Esophagus squamous epithelium (tissue), 5 donors: Measurements from ENCODE around the gene MTX1. TPM values are rescaled to one million over a fixed set of nuclear protein-coding genes. Genes with fewer than 3 reads are reported as not detected.

Experiments
- DNase-seq: peaks from one replicate; lab custom pipeline; 2025; lab: John Stamatoyannopoulos, UW
- H3K27ac ChIP-seq, 4 donors: fragments of 200-600 bp; sonication (generic); one replicate each; pipeline ENCODE4 v1.5.1; 2016 to 2019; ENCODE audit warnings: mild to moderate bottlenecking in 1 of 4
- H3K27me3 ChIP-seq, 4 donors: fragments of 200-600 bp; sonication (generic); 1 replicate in 3 of 4; 2 replicates in 1 of 4; pipeline versions ENCODE4 v1.5.1 to v1.6.0; 2017 to 2021; ENCODE audit warnings: antibody characterized with exemption in 1 of 4
- H3K36me3 ChIP-seq, 3 donors: fragments of 200-600 bp; sonication (generic); one replicate each; pipeline ENCODE4 v1.5.1; 2016 to 2019
- H3K4me1 ChIP-seq, 3 donors: fragments of 200-600 bp; sonication (generic); one replicate each; pipeline ENCODE4 v1.5.1; 2017 to 2019
- H3K4me3 ChIP-seq, 4 donors: fragments of 200-600 bp; sonication (generic); 1 replicate in 3 of 4; 2 replicates in 1 of 4; pipeline ENCODE4 v1.5.1; 2016 to 2019; ENCODE audit warnings: mild to moderate bottlenecking in 2 of 4, moderate library complexity in 1 of 4
- H3K9me3 ChIP-seq, 3 donors: fragments of 200-600 bp; sonication (generic); one replicate each; pipeline ENCODE4 v1.5.1; 2016 to 2019
- POLR2A ChIP-seq, 4 donors: fragments of 450-650 bp; IDR thresholded peaks; one replicate each; pipeline ENCODE4 v1.6.1; 2017; ENCODE audit warnings: antibody characterized with exemption in 4 of 4, mild to moderate bottlenecking in 4 of 4, moderate library complexity in 3 of 4
- WGBS, 2 donors: methylation state at CpG; one replicate each; pipeline ENCODE4 v1.1.5; 2018; 5-methylcytosine and 5-hydroxymethylcytosine counted together
- intact Hi-C: fragments of 100-400 bp; cut with DNase I; formaldehyde crosslinking; loops from one replicate; pipeline ENCODE4 v1.15.0; 2022
- total RNA-seq, 4 donors: library from RNA; depleted of rRNA; stranded (reverse); fragments of >200 nt; gene quantifications; one replicate each; pipeline ENCODE4 v1.1.0, GENCODE V29; 2016
- TF ChIP-seq, protein P1 (sequence below), 6 experiments: fragments of 450-650 bp in 4 of 6; fragments of 200-600 bp in 2 of 6; sonication (generic) in 2 of 6; IDR thresholded peaks; one replicate each; pipeline ENCODE4 v1.5.1; 2016 to 2019; ENCODE audit warnings: antibody characterized with exemption in 6 of 6, mild to moderate bottlenecking in 4 of 6, moderate library complexity in 4 of 6
- donor health status: DM: yes; HTN: yes; CAD: no.

The MTX1 gene
- total RNA-seq, 4 donors from 2014 or later: 34.0 to 59.1 (median 42.9) TPM

GRCh38 chr1:155250246-155250632 is 41.7 kb downstream of the MTX1 start:
- TF ChIP-seq, protein P1, sequence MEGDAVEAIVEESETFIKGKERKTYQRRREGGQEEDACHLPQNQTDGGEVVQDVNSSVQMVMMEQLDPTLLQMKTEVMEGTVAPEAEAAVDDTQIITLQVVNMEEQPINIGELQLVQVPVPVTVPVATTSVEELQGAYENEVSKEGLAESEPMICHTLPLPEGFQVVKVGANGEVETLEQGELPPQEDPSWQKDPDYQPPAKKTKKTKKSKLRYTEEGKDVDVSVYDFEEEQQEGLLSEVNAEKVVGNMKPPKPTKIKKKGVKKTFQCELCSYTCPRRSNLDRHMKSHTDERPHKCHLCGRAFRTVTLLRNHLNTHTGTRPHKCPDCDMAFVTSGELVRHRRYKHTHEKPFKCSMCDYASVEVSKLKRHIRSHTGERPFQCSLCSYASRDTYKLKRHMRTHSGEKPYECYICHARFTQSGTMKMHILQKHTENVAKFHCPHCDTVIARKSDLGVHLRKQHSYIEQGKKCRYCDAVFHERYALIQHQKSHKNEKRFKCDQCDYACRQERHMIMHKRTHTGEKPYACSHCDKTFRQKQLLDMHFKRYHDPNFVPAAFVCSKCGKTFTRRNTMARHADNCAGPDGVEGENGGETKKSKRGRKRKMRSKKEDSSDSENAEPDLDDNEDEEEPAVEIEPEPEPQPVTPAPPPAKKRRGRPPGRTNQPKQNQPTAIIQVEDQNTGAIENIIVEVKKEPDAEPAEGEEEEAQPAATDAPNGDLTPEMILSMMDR (IDR thresholded peaks at IDR 0.05): no peak
- no peak for TF ChIP-seq POLR2A (IDR thresholded peaks at IDR 0.05)
- peaks cover 0 to 33% (median 4%) of the 10 kb centered on the region in 3 donors for H3K36me3 ChIP-seq
- intact Hi-C loops: loop anchor here (5.0 kb wide), 1 partner anchor 77 kb away; no protein-coding TSS in a partner anchor
- H3K4me3 ChIP-seq: peak overlapping the region in 3 of 4 donors; percentile 9 to 54 (median 29)
- 38% methylated on average over 2 of the region's 28 CpGs; no CpG with 5 or more reads in 1 of the 2 donors for WGBS, 2 donors
- no peaks in the 10 kb centered on the region for H3K9me3 ChIP-seq
- DNase-seq: no peak
- H3K27me3 ChIP-seq: no peaks in the 10 kb centered on the region
- H3K27ac ChIP-seq: peak overlapping the region; percentile 19 to 64 (median 54)
- peaks cover 23 to 43% (median 28%) of the 10 kb centered on the region in 3 donors for H3K4me1 ChIP-seq

DNA sequence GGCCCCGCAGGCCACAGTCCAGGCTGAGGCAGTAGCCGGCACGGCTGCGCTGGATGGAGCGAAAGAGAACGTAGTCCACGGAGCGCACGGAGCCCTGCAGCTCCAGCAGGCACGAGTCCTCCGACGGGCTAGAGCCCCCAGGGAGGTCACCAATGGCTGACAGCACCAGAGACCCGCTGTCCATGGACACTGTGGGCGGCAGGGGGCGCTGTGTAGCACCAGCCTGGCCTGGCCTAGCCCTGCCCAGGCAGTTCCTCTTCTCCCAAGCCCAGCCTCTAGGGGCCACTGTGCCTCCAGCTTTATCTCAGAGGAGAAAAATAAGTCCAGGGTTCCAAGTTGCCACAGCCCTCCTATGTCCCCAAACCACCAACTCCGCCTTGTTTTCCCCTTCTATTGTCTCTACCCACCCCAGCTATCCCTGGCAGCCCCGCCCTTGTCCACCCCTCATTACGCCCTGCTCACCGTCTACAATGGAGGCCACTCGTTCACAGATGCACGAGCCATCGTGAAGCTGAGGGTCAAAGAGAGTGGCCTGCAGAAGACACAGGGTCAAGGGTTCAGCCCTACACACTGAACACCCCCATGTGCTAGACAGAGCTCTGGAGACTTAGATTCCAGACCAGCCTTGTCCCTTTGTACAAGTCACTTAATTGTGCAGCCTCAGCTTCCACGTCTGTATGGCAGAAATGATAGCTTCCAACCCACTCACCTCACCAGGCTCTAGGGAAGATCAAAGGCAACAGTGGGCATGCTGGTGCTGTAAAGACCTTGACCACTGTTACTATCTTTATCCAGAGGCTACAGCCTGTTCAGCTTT is 42.3 kb downstream of the MTX1 start:
- intact Hi-C loops: loop anchor here (5.0 kb wide), 1 partner anchor 76 kb away; no protein-coding TSS in a partner anchor
- H3K27ac ChIP-seq: peak overlapping the region; percentile 19 to 64 (median 54)
- DNase-seq: peak; percentile 49
- no peaks in the 10 kb centered on the region for H3K27me3 ChIP-seq
- no peaks in the 10 kb centered on the region for H3K9me3 ChIP-seq
- H3K4me1 ChIP-seq: peaks cover 26 to 41% (median 28%) of the 10 kb centered on the region in 3 donors
- WGBS, 2 donors: 42 to 50% methylated on average over 7 to 8 of the region's 23 CpGs
- TF ChIP-seq, protein P1 (IDR thresholded peaks at IDR 0.05): peak; percentile 98 to 100 (median 98)
- TF ChIP-seq POLR2A (IDR thresholded peaks at IDR 0.05): no peak
- peaks cover 0 to 33% (median 4%) of the 10 kb centered on the region in 3 donors for H3K36me3 ChIP-seq
- peak overlapping the region in 3 of 4 donors; percentile 9 to 54 (median 29) for H3K4me3 ChIP-seq

GRCh38 chr1:155251566-155251965 is 43.1 kb downstream of the MTX1 start:
- H3K27ac ChIP-seq: peak overlapping the region in 2 of 4 donors; percentile 56 to 64
- H3K36me3 ChIP-seq: peaks cover 0 to 36% (median 4%) of the 10 kb centered on the region in 3 donors
- H3K27me3 ChIP-seq: no peaks in the 10 kb centered on the region
- 95 to 97% methylated on average over 4 to 7 of the region's 7 CpGs for WGBS, 2 donors
- DNase-seq: no peak
- peaks cover 31 to 49% (median 35%) of the 10 kb centered on the region in 3 donors for H3K4me1 ChIP-seq
- intact Hi-C loops: loop anchor here (5.0 kb wide), 1 partner anchor 76 kb away; no protein-coding TSS in a partner anchor
- no peak overlapping the region for H3K4me3 ChIP-seq
- TF ChIP-seq, protein P1 (IDR thresholded peaks at IDR 0.05): no peak
- TF ChIP-seq POLR2A (IDR thresholded peaks at IDR 0.05): no peak
- no peaks in the 10 kb centered on the region for H3K9me3 ChIP-seq

DNA sequence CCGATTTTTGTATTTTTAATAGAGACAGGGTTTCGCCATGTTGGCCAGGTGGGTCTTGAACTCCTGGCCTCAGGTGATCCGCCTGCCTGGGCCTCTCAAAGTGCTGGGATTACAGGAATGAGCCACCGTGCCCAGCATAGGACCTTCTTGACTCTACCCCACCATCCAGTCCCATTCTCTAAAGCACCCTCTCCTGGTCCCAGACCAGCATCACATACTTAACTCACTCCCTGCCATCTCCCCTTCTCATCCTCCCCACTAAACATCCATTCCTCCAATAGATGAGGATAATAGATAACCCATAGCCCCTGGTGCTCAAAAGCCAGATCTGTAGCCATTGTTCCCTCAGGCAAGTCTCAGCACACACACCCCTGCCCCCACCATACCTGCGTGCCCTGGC is 44.7 kb downstream of the MTX1 start:
- H3K36me3 ChIP-seq: peaks cover 0 to 38% (median 0%) of the 10 kb centered on the region in 3 donors
- no peak for DNase-seq
- peaks cover 31 to 52% (median 37%) of the 10 kb centered on the region in 3 donors for H3K4me1 ChIP-seq
- WGBS, 2 donors: 64 to 79% methylated on average over 4 to 5 of the region's 5 CpGs
- peak overlapping the region in 1 of 4 donors; percentile 95 for H3K27ac ChIP-seq
- TF ChIP-seq POLR2A (IDR thresholded peaks at IDR 0.05): no peak
- TF ChIP-seq, protein P1 (IDR thresholded peaks at IDR 0.05): no peak
- H3K4me3 ChIP-seq: peak overlapping the region in 1 of 4 donors; percentile 94
- H3K9me3 ChIP-seq: no peaks in the 10 kb centered on the region
- H3K27me3 ChIP-seq: no peaks in the 10 kb centered on the region
- intact Hi-C loops: loop anchor here (5.0 kb wide), 1 partner anchor 74 kb away; no protein-coding TSS in a partner anchor
